GM18868 (cell line): ENCODE measurements around the gene AGL.
"Not testable (repeated sequence)": the region's sequence is repeated elsewhere in the genome, so short reads cannot be mapped to it uniquely, and the experiment has no call there.

ENCODE experiments used
- ATAC-seq: cut with Tn5 transposase; IDR thresholded peaks from one replicate; pipeline ENCODE4 v1.9.1; 2021; ENCODE audit warnings: mild to moderate bottlenecking, moderate library complexity; ENCODE audit not compliant: unreplicated experiment

Gene AGL

DNA sequence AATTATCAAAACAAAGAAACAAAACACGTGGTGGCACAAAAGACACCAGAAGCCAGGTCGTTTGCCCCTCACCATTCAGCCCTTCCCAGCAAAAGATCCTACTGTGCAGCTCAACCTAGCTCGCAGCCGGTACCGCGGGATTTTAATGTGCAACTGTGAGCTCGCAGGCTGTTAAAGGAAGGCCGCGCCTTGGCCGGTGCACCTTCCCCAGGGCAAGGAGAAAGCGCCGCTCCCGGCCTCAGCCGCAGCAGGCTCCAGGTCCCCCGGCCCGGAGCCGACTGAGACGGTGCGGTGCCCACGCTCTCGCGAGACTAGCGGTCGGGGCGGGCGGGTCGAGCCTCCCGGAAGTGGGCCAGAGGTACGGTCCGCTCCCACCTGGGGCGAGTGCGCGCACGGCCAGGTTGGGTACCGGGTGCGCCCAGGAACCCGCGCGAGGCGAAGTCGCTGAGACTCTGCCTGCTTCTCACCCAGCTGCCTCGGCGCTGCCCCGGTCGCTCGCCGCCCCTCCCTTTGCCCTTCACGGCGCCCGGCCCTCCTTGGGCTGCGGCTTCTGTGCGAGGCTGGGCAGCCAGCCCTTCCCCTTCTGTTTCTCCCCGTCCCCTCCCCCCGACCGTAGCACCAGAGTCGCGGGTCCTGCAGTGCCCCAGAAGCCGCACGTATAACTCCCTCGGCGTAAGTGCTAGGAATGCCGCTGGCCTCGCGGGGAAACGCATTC, at the start of gene AGL:
Gene AGL, plus strand, starts transcription at position 618 of the 715 bp plus-strand sequence. CDS start 682 bp downstream, outside the sequence.
- ATAC-seq, result peak; percentile 98

DNA sequence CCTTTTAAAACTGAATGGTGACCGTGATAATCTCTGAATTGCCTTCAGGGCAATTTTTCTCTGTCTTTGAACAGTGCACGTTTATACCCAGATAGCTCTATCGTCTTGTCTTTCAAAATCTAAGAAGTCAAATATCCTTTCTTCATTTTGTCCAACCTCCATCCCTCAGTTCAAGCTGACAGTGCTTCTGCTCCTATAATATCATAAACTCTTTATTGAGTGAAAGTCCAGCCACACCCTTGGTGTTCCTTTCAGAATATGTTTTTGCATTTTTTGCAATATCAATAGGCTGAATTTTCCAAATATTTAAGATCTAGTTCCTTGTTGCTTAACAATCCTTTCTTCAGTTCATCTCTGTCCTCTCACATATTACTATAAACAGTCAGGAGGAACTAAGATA, 48.6 kb upstream of the AGL start:
- no peak for ATAC-seq

GRCh38 chr1:99806882-99807281, 43.3 kb upstream of the AGL start:
- no peak for ATAC-seq

GRCh38 chr1:99808391-99809115, 41.6 kb upstream of the AGL start:
- peak; percentile 89 for ATAC-seq

DNA sequence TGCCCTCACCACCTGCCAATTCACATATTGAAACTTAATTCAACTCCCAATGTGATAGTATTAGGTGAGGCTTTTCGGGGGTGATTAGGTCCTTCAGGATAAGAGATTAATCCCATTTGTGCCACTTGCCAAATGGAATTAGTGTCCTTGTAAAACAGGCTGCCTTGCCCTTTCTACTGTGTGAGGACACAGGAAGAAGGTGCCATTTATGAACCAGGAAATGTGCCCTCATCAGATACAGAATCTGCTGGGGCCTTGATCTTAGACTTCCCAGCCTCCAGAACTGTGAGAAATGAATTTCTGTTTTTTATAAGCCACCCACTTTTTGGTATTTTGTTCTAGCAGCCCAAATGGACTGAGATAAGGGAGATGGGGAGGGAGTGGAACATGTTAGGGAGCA, 39.1 kb upstream of the AGL start:
- no peak for ATAC-seq

- no peak for ATAC-seq
Measured at GRCh38 chr1:99811747-99812146, 38.4 kb upstream of the AGL start.

DNA sequence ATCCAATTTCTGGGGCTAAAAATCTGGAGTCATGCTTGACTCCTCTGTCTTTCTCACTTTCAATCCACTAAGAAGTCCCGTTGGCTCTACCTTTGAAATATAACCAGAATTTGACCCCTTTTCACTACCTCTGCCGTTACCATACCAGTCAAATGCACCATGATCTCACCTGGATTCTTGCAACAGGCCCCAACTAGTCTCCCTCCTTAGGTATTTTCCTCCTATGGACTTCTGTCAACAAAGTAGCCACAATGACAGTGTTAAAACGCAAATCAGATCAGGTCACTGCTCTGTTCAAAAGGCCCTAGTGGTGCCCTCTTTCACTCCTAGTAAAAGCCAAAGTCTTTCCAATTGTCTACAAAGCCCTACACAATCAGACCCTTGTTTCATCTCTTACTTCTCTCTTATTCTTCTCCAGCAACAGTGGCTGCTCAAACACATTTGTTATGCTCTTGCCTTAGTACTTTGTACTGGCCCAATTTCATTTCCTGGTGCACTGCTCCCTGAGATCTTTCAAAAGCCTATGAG, 35.7 kb upstream of the AGL start:
- ATAC-seq, result no peak

- ATAC-seq, result no peak
Measured at GRCh38 chr1:99816656-99817055, 33.5 kb upstream of the AGL start.

DNA sequence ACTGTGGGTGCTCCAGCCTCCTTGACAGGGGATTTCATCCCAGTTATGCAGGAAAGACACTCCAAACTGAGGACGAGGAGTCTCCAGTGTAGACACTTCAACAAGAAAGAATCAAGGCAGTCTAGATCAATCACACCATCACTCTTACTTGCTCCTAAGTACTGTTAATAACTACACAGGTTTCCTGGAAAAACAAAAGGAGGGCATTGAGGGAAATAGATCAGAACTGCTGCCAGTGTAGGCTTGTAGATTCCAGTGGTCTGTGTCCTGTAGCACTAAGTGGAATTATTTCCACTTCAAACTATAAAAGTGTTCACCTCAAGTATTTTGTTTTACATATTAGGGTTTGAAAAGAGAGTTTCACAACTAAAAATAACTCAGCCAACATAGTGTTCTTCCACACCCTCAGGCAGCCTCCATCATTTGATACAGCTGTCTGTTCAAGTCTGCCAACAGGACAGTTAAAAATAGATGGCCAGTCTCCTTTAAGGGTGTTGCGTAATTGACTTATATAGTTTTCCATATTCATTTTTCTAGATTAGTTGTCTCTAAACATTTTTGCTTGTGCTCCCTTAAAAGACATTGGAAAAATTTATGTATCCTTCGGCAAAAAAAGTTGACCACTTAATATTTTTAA, 32.0 kb upstream of the AGL start:
- ATAC-seq, result no peak

DNA sequence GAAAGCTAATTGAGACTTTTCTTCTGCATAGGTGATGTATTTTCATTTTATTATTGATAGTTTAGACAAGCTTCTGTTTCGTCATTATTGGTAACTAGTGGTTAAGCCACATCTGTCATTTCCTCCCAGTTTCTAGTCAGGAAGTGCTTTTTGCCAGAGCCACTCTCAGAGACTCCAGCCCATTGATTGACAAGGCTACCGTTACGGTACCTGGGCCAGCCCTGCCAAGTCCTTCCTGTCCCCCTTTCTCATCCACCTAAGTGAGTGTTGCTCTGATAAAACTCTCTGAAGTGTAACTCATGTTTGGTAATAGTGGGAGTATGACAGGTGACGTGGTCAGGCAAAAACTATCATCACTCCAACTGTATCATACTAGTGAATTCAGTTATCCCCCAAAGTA, 29.6 kb upstream of the AGL start:
- ATAC-seq, result peak; percentile 86

GRCh38 chr1:99825098-99825497, 25.1 kb upstream of the AGL start:
- no peak for ATAC-seq

DNA sequence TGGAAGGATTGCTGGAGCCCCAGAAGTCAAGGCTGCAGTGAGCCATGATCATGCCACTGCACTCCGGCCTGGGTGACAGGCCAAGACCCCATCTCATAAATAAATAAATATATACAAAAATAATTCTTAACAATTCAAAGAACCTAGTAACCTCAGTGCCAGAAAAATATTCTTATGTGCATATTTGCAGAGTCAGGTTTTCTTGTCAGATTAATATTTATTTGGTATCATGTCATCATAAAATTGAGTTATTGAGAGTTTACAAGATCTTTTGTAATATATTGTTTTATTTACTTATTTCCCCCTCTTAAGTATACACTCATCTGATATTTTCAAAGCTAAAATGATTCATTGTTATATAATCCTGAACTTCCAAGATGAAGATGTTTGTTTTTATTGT, 24.5 kb upstream of the AGL start:
- ATAC-seq, result no peak

DNA sequence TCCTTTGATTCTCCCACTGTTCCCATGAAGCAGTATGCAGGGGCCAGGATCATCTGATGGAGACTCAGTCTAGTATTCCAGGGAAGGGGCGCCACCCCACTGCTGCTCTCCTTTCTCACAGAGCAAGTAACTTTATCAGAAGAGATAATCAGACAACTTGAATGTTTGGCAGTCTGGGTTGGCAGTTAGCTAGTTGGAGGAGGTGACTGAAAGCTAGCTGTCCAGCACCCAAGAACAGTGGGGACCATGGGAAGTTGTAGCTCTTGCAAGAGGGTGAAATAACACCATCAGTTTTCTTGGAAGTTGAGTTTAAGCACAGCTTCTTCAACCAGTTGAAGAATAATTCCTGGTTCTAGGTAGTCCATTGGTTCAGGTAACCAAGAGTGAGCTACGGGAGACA, 22.2 kb upstream of the AGL start:
- ATAC-seq, result no peak

DNA sequence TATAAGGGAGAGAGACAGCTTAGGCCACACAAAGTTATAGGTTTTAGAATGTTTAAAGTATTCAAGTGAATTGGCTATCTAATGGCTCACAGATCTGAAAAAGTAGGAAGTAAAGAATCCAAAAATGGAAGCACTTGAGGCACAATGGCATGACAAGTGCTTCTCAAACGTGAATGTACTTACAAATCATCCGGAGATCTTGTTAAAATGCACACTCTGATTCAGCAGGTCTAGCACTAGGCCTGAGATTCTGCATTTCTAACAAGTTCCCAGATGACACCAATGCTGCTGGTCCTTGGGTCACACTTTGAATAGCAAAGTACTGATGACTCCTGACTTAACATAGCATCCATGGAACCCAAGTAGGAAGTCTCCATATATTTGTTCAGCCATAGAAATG, 20.9 kb upstream of the AGL start:
- ATAC-seq, result no peak

- ATAC-seq, result not testable (repeated sequence)
Measured at GRCh38 chr1:99833911-99834310, 16.2 kb upstream of the AGL start.

DNA sequence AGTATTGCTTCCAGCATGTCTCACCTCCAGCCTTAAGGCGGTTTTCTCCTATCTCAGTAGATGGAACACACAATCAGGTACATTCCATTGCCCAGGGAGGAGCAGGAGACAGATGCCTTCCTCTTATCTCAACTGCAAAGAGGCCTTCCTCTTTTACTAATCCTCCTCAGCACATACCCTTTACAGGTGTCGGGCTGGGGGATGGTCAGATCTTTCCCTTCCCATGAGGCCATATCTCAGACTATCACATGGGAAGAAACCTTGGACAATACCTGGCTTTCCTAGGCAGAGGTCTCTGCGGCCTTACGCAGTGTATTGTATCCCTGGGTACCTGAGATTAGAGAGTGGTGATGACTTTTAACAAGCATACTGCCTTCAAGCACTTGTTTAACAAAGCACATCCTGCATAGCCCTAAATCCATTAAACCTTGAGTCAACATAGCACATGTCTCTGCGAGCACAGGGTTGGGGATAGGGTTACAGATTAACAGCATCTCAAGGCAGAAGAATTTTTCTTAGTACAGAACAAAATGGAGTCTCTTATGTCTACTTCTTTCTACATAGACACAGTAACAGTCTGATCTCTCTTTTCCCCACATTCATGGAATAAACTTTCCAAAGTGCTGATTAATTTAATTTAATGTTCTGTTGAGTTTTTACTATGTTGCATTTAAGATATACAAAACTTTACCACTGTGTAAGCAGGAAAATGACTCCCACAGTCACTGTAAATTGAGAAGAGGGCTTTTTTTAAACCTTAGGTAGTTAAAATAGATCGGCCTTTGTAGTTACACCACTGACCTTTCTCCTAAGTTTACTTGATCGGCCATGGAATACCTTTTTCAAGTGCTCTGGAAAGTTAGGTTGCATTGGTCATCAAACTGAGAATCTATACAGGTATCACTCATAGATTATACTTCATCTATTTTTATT, 13.7 kb upstream of the AGL start:
- ATAC-seq, result not testable (repeated sequence)

DNA sequence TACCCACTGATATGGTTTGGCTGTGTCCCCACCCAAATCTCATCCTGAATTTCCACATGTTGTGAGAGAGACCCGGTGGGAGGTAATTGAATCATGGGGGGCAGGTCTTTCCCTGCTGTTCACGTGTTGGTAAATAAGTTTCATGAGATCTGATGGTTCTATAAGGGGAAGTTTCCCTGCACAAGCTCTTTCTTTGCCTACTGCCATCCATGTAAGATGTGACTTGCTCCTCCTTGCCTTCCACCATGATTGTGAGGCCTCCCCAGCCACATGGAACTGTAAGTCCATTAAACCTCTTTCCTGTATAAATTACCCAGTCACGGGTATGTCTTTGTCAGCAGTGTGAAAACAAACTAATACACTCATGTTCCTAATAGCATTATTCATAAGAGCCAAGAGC, 9.8 kb upstream of the AGL start:
- not testable (repeated sequence) for ATAC-seq

- ATAC-seq, result no peak
Measured at GRCh38 chr1:99843760-99844159, 6.4 kb upstream of the AGL start.

DNA sequence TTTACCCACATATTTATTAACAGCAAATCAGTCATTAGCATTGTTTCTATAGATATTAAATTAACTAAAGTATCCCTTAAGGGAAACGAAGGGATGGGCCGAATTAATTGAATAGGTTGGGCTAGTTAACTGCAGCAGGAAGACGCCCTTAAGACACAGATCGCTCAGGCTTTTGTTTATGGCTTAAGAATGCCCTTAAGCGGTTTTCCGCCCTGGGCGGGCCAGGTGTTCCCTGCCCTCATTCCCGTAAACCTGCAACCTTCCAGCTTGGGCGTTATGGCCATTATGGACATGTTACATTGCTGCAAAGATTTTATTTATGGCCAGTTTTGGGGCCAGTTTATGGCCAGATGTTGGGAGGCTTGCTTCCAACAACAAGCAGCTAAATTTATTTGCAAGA, 5.0 kb upstream of the AGL start:
- not testable (repeated sequence) for ATAC-seq

GRCh38 chr1:99849413-99849743, 783 bp upstream of the AGL start:
- peak; percentile 1 for ATAC-seq
